Astrocyte (in vitro differentiated cells and primary cell): Measurements from ENCODE around the gene PIK3CD.

Source experiments
- CTCF ChIP-seq: IDR thresholded peaks from 2 replicates; pipeline ENCODE4 v1.5.1; 2011; ENCODE audit warnings: low read depth, mild to moderate bottlenecking, inconsistent platforms, low read length, moderate library complexity; ENCODE audit not compliant: insufficient read depth
- EZH2 ChIP-seq: IDR thresholded peaks from 2 replicates; pipeline ENCODE4 v1.6.1; 2012; ENCODE audit warnings: mild to moderate bottlenecking, low read length, inconsistent platforms; ENCODE audit not compliant: insufficient read depth

DNA sequence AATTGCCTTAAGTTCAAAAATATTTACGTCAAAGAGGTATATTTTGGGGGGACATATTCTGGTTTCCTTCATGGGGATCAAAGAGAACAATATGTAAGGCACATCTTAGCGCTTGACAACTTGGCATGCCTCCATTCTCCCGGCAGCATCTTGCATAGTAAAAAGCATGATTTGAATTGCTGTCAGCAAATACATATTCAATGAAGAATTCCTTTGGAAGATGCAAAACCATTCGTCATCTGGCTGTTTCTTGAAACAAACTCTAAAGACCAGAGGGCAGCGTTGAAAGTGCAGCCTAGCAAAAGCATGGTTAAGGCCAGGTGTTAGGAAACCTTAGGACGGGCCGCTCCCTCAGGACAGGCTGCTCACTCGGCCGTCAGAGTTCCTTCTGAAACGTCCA lies 3.4 kb upstream of the PIK3CD start:
- TF ChIP-seq CTCF (no peak), EZH2 (no peak)
